Measurements from ENCODE around the gene PDPR.
"Not testable (repeated sequence)": the region's sequence is repeated elsewhere in the genome, so short reads cannot be mapped to it uniquely, and the experiment has no call there.

DNA sequence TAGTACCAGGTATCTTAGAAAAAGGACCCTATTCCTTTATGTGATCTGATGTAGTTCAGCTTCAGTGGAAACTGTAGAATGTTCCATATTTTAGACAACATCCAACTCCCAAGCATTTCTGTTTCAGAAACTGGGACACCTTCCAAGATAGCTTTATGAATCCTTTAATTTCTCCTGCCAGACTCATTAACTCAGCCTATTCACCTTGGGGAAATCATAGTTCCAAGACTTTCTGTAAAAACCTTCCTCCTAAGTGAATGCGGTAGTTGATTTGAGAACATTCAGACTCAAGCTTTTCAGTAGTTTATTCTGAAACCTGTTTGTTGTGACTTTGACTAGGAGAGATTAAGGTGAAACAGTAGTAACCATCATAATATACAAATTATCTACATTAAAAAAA is 20.0 kb upstream of the PDPR start:
- not testable (repeated sequence) for TF ChIP-seq GATA1 (IDR thresholded peaks at IDR 0.05; ENCODE audit: low read depth, low read length); POLR2A (IDR thresholded peaks at IDR 0.05; ENCODE audit: low read length)

Measured in erythroblast (primary cell).